Hindlimb muscle (tissue), 1 donor: ENCODE data around the gene PGBD5. TPM values are rescaled to one million over a fixed set of nuclear protein-coding genes. Genes with fewer than 3 reads are reported as not detected.

Source experiments
- DNase-seq: peaks from one replicate; pipeline ENCODE4 v3.0.0-alpha.2; 2013
- polyA plus RNA-seq: library from polyadenylated mRNA; unstranded; fragments of 120-200 nt; gene quantifications from one replicate; pipeline ENCODE4 v1.2.1, GENCODE V29; 2013; ENCODE audit not compliant: insufficient read length

PGBD5 gene
- polyA plus RNA-seq, 1 donor, result 33.4 TPM

GRCh38 chr1:230299191-230300006 is 126.7 kb downstream of the PGBD5 start:
- DNase-seq, result no peak

- DNase-seq, result no peak
Measured at GRCh38 chr1:230295367-230295766, 130.8 kb downstream of the PGBD5 start.

GRCh38 chr1:230293390-230293700 is 132.8 kb downstream of the PGBD5 start:
- DNase-seq, result no peak

GRCh38 chr1:230292689-230293389 is 133.3 kb downstream of the PGBD5 start:
- DNase-seq, result no peak

- DNase-seq, result no peak
Measured at GRCh38 chr1:230291731-230292620, 134.2 kb downstream of the PGBD5 start.

GRCh38 chr1:230289350-230289644 is 136.8 kb downstream of the PGBD5 start:
- DNase-seq, result no peak

GRCh38 chr1:230288641-230289349 is 137.3 kb downstream of the PGBD5 start:
- DNase-seq, result no peak

GRCh38 chr1:230287674-230288315 is 138.3 kb downstream of the PGBD5 start:
- no peak for DNase-seq

- no peak for DNase-seq
Measured at GRCh38 chr1:230286890-230287269, 139.3 kb downstream of the PGBD5 start.

- DNase-seq, result no peak
Measured at GRCh38 chr1:230286166-230286889, 139.8 kb downstream of the PGBD5 start.

GRCh38 chr1:230285351-230285750 is 140.8 kb downstream of the PGBD5 start:
- no peak for DNase-seq

- no peak for DNase-seq
Measured at GRCh38 chr1:230284891-230285290, 141.2 kb downstream of the PGBD5 start.

- DNase-seq, result no peak
Measured at GRCh38 chr1:230283678-230284077, 142.5 kb downstream of the PGBD5 start.

GRCh38 chr1:230282157-230282556 is 144.0 kb downstream of the PGBD5 start:
- no peak for DNase-seq

GRCh38 chr1:230281556-230281955 is 144.6 kb downstream of the PGBD5 start:
- DNase-seq, result no peak

- no peak for DNase-seq
Measured at GRCh38 chr1:230280906-230281413, 145.2 kb downstream of the PGBD5 start.

- no peak for DNase-seq
Measured at GRCh38 chr1:230280054-230280795, 145.9 kb downstream of the PGBD5 start.

GRCh38 chr1:230279583-230279945 is 146.6 kb downstream of the PGBD5 start:
- no peak for DNase-seq

- DNase-seq, result no peak
Measured at GRCh38 chr1:230278871-230279582, 147.1 kb downstream of the PGBD5 start.

GRCh38 chr1:230278376-230278775 is 147.8 kb downstream of the PGBD5 start:
- no peak for DNase-seq
